ENCODE data around the gene FBXL16.

GRCh38 chr16:720990-721764, 15.6 kb upstream of the FBXL16 start, which contains the start of gene ANTKMT:
- TF ChIP-seq CTCF (IDR thresholded peaks at IDR 0.05) (no peak), EZH2 (IDR thresholded peaks at IDR 0.05) (no peak), EZH2phosphoT487 (IDR thresholded peaks at IDR 0.05) (no peak)
